Sigmoid colon (tissue), 7 donors: Measurements from ENCODE around the gene TNFRSF25. TPM values are rescaled to one million over a fixed set of nuclear protein-coding genes. Genes with fewer than 3 reads are reported as not detected.

Experiments used
- DNase-seq: peaks from one replicate; pipeline ENCODE4 v3.0.0-alpha.2; 2019
- H3K27ac ChIP-seq, 4 donors: fragments of 200-600 bp; sonication (generic); one replicate each; pipeline ENCODE4 v1.5.1; 2016 to 2019; ENCODE audit warnings: mild to moderate bottlenecking in 1 of 4
- H3K27me3 ChIP-seq, 3 donors: fragments of 200-600 bp; sonication (generic); one replicate each; pipeline ENCODE4 v1.5.1; 2019; ENCODE audit warnings: mild to moderate bottlenecking in 1 of 3
- H3K36me3 ChIP-seq, 4 donors: fragments of 200-600 bp; sonication (generic); one replicate each; pipeline ENCODE4 v1.5.1; 2016 to 2019
- H3K4me1 ChIP-seq, 4 donors: fragments of 200-600 bp; sonication (generic); one replicate each; pipeline ENCODE4 v1.5.1; 2017 to 2019
- H3K4me3 ChIP-seq, 4 donors: fragments of 200-600 bp; sonication (generic); one replicate each; pipeline ENCODE4 v1.5.1; 2017 to 2019; ENCODE audit warnings: mild to moderate bottlenecking in 2 of 4, moderate library complexity in 1 of 4
- H3K9me3 ChIP-seq, 4 donors: fragments of 200-600 bp in 3 of 4; sonication (generic) in 3 of 4; one replicate each; pipeline versions ENCODE4 v1.5.1 to v1.6.1; 2013 to 2019
- EP300 ChIP-seq, 4 donors: sonication (generic); formaldehyde crosslinking; IDR thresholded peaks; one replicate each; pipeline ENCODE4 v1.6.1; 2017; ENCODE audit warnings: antibody characterized with exemption in 4 of 4
- POLR2A ChIP-seq, 2 donors: fragments of 450-650 bp; IDR thresholded peaks; one replicate each; pipeline ENCODE4 v1.6.1; 2016; ENCODE audit warnings: antibody characterized with exemption in 2 of 2, mild to moderate bottlenecking in 2 of 2, moderate library complexity in 2 of 2
- POLR2AphosphoS5 ChIP-seq, 4 donors: sonication (generic); formaldehyde crosslinking; IDR thresholded peaks; one replicate each; pipeline ENCODE4 v1.6.1; 2017; ENCODE audit warnings: antibody characterized with exemption in 4 of 4
- WGBS, 2 donors: extraction: QIAGEN DNeasy Blood & Tissue Kit; methylation state at CpG; one replicate each; pipeline ENCODE4 v1.1.7; 2013; 5-methylcytosine and 5-hydroxymethylcytosine counted together
- intact Hi-C: fragments of 100-400 bp; cut with DNase I; formaldehyde crosslinking; loops from one replicate; pipeline ENCODE4 v1.15.1; 2023
- polyA plus RNA-seq, 3 donors: library from polyadenylated mRNA; stranded (reverse); fragments of 200-250 nt; gene quantifications; one replicate each; pipeline ENCODE4 v1.2.3, GENCODE V29; 2013
- small RNA-seq, 3 donors: library from RNA; depleted of rRNA; stranded (forward); fragments of <200 nt; gene quantifications; one replicate each; pipeline ENCODE3, GENCODE V24; 2016
- total RNA-seq, 4 donors: library from RNA; depleted of rRNA; stranded (reverse); fragments of >200 nt; gene quantifications; one replicate each; pipeline ENCODE4 v1.1.0, GENCODE V29; 2016
- TF ChIP-seq, protein P1 (sequence below), 4 experiments: fragments of 450-650 bp in 3 of 4; fragments of 200-600 bp in 1 of 4; IDR thresholded peaks; one replicate each; pipeline ENCODE4 v1.5.1; 2016 to 2019; ENCODE audit warnings: antibody characterized with exemption in 4 of 4, mild to moderate bottlenecking in 3 of 4, moderate library complexity in 2 of 4
- donor health status: healthy with polysubstance abuse.
- donor health status: Bipolar disorder and iron deficiency.
- donor health status: healthy.

TNFRSF25 gene
- total and polyA plus RNA-seq, 7 donors: 2.5 to 65.9 (median 6.8) TPM

DNA sequence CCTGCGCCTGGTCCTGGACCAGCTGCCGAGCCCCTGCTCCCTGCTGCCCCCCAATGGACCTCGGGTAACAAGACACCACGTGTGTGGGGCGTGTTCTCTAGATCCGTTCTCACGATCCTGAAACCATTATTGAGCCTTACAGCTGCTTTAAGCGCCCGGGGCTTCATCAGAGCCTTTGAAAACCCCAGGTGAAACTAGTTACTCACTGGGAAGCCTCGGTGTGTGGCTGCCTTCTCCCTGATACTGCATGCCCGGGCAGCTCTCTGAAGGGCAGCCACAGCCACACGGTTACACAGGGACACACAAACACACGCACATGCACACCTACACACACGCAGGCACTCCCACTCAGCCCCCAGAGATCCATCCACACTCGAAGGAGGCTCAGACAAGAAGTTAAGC is 51.5 kb downstream of the TNFRSF25 start:
- Histone ChIP-seq H3K27ac (no peak overlapping the region), H3K27me3 (peaks cover 34 to 85% (median 51%) of the 10 kb centered on the region in 3 donors), H3K9me3 (no peaks in the 10 kb centered on the region), H3K4me1 (peaks cover 0 to 10% (median 8%) of the 10 kb centered on the region in 4 donors), H3K36me3 (no peaks in the 10 kb centered on the region), H3K4me3 (no peak overlapping the region)
- WGBS, 2 donors: 1 to 8% methylated on average over 15 of the region's 15 CpGs
- DNase-seq: no peak
- intact Hi-C loops: no loop called here
- no peak for TF ChIP-seq EP300 (IDR thresholded peaks at IDR 0.05)
- no peak for TF ChIP-seq POLR2AphosphoS5 (IDR thresholded peaks at IDR 0.05)
- TF ChIP-seq, protein P1, sequence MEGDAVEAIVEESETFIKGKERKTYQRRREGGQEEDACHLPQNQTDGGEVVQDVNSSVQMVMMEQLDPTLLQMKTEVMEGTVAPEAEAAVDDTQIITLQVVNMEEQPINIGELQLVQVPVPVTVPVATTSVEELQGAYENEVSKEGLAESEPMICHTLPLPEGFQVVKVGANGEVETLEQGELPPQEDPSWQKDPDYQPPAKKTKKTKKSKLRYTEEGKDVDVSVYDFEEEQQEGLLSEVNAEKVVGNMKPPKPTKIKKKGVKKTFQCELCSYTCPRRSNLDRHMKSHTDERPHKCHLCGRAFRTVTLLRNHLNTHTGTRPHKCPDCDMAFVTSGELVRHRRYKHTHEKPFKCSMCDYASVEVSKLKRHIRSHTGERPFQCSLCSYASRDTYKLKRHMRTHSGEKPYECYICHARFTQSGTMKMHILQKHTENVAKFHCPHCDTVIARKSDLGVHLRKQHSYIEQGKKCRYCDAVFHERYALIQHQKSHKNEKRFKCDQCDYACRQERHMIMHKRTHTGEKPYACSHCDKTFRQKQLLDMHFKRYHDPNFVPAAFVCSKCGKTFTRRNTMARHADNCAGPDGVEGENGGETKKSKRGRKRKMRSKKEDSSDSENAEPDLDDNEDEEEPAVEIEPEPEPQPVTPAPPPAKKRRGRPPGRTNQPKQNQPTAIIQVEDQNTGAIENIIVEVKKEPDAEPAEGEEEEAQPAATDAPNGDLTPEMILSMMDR (IDR thresholded peaks at IDR 0.05): no peak
- TF ChIP-seq POLR2A (IDR thresholded peaks at IDR 0.05): no peak

DNA sequence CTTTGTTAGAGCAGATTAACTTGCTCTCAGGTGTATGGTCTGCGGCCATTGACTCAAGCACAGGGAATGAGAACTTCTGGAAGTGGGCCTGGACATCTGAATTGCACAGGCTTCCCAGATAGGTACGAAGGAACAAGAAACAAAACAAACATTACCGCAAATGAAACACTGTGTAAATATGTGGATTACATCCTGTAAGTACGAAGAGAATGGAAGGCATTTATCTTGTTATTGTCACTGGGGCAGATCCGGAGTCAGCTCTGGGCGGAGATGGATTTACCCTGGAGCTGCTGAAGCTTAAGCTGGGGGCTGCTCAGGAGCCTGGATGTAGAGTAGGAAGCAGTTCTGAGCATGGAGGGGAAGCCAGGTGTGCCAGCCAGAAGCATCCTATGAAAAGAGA is 53.1 kb downstream of the TNFRSF25 start:
- intact Hi-C loops: no loop called here
- H3K27me3 ChIP-seq: peaks cover 20 to 69% (median 35%) of the 10 kb centered on the region in 3 donors
- no peak for DNase-seq
- no peak overlapping the region for H3K4me3 ChIP-seq
- TF ChIP-seq POLR2A (IDR thresholded peaks at IDR 0.05): no peak
- no peak for TF ChIP-seq EP300 (IDR thresholded peaks at IDR 0.05)
- TF ChIP-seq POLR2AphosphoS5 (IDR thresholded peaks at IDR 0.05): no peak
- TF ChIP-seq, protein P1 (IDR thresholded peaks at IDR 0.05): no peak
- WGBS, 2 donors: 17 to 56% methylated on average over 6 of the region's 6 CpGs
- H3K4me1 ChIP-seq: no peaks in the 10 kb centered on the region
- no peaks in the 10 kb centered on the region for H3K36me3 ChIP-seq
- H3K9me3 ChIP-seq: no peaks in the 10 kb centered on the region
- no peak overlapping the region for H3K27ac ChIP-seq

Small RNA genes lying within 50 kb of the gene (small RNA-seq; reads per million reads assigned to genes)
- 0 reads per million in 3 donors for gene MIR4252

Other genes starting within 250 kb of the TNFRSF25 start
- 10 to 100 TPM; 39.2 to 64.9 (median 55.6) TPM for gene ICMT, start 230.2 kb downstream of the TNFRSF25 start, total RNA-seq
- gene ICMT, start 230.2 kb downstream of the TNFRSF25 start, polyA plus RNA-seq: 10 to 100 TPM; 19.2 to 34.1 (median 20.3) TPM
- not detected for gene HES3, start 222.0 kb downstream of the TNFRSF25 start, total RNA-seq
- not detected for gene HES3, start 222.0 kb downstream of the TNFRSF25 start, polyA plus RNA-seq
- gene GPR153, start 205.1 kb downstream of the TNFRSF25 start, total RNA-seq: 10 to 100 TPM in 1 of 4 donors, 1 to 10 TPM in 3; 3.7 to 11.4 (median 4.7) TPM
- gene GPR153, start 205.1 kb downstream of the TNFRSF25 start, polyA plus RNA-seq: 10 to 100 TPM; 10.8 to 32.4 (median 22.9) TPM
- gene ACOT7, start 72.4 kb downstream of the TNFRSF25 start, total RNA-seq: 10 to 100 TPM; 17.9 to 26.5 (median 22.2) TPM
- 10 to 100 TPM; 54.7 to 81.0 (median 78.8) TPM for gene ACOT7, start 72.4 kb downstream of the TNFRSF25 start, polyA plus RNA-seq
- not detected for gene HES2, start 46.3 kb downstream of the TNFRSF25 start, total RNA-seq
- 10 to 100 TPM; 10.7 to 27.0 (median 19.9) TPM for gene HES2, start 46.3 kb downstream of the TNFRSF25 start, polyA plus RNA-seq
- 1 to 10 TPM in 1 of 4 donors, under 1 TPM in 1, not detected in 2; 0.55 to 1.3 TPM for gene ESPN, start 41.4 kb downstream of the TNFRSF25 start, total RNA-seq
- 100 to 1,000 TPM in 2 of 3 donors, 10 to 100 TPM in 1; 86.5 to 202 (median 117) TPM for gene ESPN, start 41.4 kb downstream of the TNFRSF25 start, polyA plus RNA-seq
- 1 to 10 TPM; 2.5 to 7.5 (median 5.2) TPM for gene PLEKHG5, start 25.5 kb upstream of the TNFRSF25 start, total RNA-seq
- 10 to 100 TPM in 1 of 3 donors, 1 to 10 TPM in 2; 4.2 to 18.8 (median 5.4) TPM for gene PLEKHG5, start 25.5 kb upstream of the TNFRSF25 start, polyA plus RNA-seq
- 10 to 100 TPM; 17.3 to 29.6 (median 20.7) TPM for gene NOL9, start 88.3 kb upstream of the TNFRSF25 start, total RNA-seq
- 1 to 10 TPM; 1.2 to 9.1 (median 1.8) TPM for gene NOL9, start 88.3 kb upstream of the TNFRSF25 start, polyA plus RNA-seq
- under 1 TPM in 1 of 4 donors, not detected in 3; 0.36 TPM for gene TAS1R1, start 89.1 kb upstream of the TNFRSF25 start, total RNA-seq
- gene TAS1R1, start 89.1 kb upstream of the TNFRSF25 start, polyA plus RNA-seq: under 1 TPM in 1 of 3 donors, not detected in 2; 0.10 TPM
- gene ZBTB48, start 113.8 kb upstream of the TNFRSF25 start, total RNA-seq: 10 to 100 TPM; 14.4 to 26.8 (median 16.3) TPM
- 10 to 100 TPM; 15.0 to 31.3 (median 23.4) TPM for gene ZBTB48, start 113.8 kb upstream of the TNFRSF25 start, polyA plus RNA-seq
- 10 to 100 TPM; 54.0 to 83.6 (median 73.2) TPM for gene KLHL21, start 136.7 kb upstream of the TNFRSF25 start, total RNA-seq
- gene KLHL21, start 136.7 kb upstream of the TNFRSF25 start, polyA plus RNA-seq: 10 to 100 TPM in 1 of 3 donors, 1 to 10 TPM in 2; 4.8 to 12.0 (median 5.1) TPM
- gene PHF13, start 147.6 kb upstream of the TNFRSF25 start, total RNA-seq: 10 to 100 TPM; 12.5 to 19.4 (median 15.9) TPM
- gene PHF13, start 147.6 kb upstream of the TNFRSF25 start, polyA plus RNA-seq: 1 to 10 TPM; 3.9 to 6.7 (median 4.2) TPM
- gene THAP3, start 158.7 kb upstream of the TNFRSF25 start, total RNA-seq: 10 to 100 TPM; 22.7 to 30.6 (median 26.6) TPM
- 10 to 100 TPM; 12.6 to 20.5 (median 15.3) TPM for gene THAP3, start 158.7 kb upstream of the TNFRSF25 start, polyA plus RNA-seq
- 10 to 100 TPM; 21.0 to 34.6 (median 23.8) TPM for gene DNAJC11, start 235.6 kb upstream of the TNFRSF25 start, total RNA-seq
- 10 to 100 TPM; 33.0 to 48.5 (median 46.7) TPM for gene DNAJC11, start 235.6 kb upstream of the TNFRSF25 start, polyA plus RNA-seq